Measurements from ENCODE around the gene MYLK2.

- no peak for TF ChIP-seq POLR2A (IDR thresholded peaks at IDR 0.05; ENCODE audit: low read depth, low read length)
- TF ChIP-seq POLR2AphosphoS5 (IDR thresholded peaks at IDR 0.05; ENCODE audit: low read depth, low read length) = no peak
Observed at GRCh38 chr20:31808481-31808880, 10.7 kb upstream of the MYLK2 start.
